Cardiac muscle cell (in vitro differentiated cells and primary cell): ENCODE results near the gene NDST1. TPM values are rescaled to one million over a fixed set of nuclear protein-coding genes. Genes with fewer than 3 reads are reported as not detected.

Experiments used
- DNase-seq, 2 donors: peaks; one replicate each; pipeline versions ENCODE4 v3.0.0 to v3.0.0-alpha.2; 2010 to 2017; ENCODE audit warnings: low read depth in 1 of 2, low spot score in 1 of 2
- H3K27ac ChIP-seq: fragments of 200-600 bp; sonication (generic); 2 replicates; pipeline ENCODE4 v1.5.1; 2016
- H3K27me3 ChIP-seq: fragments of 200-600 bp; sonication (generic); 2 replicates; pipeline ENCODE4 v1.6.0; 2016; ENCODE audit warnings: control low read depth
- H3K36me3 ChIP-seq: fragments of 200-600 bp; sonication (generic); 2 replicates; pipeline ENCODE4 v1.5.1; 2016; ENCODE audit warnings: control low read depth
- H3K4me1 ChIP-seq: fragments of 200-600 bp; sonication (generic); 2 replicates; pipeline ENCODE4 v1.8.1; 2017; ENCODE audit warnings: low read depth, mild to moderate bottlenecking, mixed run types
- H3K4me3 ChIP-seq: fragments of 200-600 bp; sonication (generic); 2 replicates; pipeline ENCODE4 v1.5.1; 2016; ENCODE audit warnings: mild to moderate bottlenecking
- H3K9me3 ChIP-seq: fragments of 200-600 bp; sonication (generic); 2 replicates; pipeline ENCODE4 v1.5.1; 2017; ENCODE audit warnings: low read depth, mild to moderate bottlenecking, control low read depth
- CTCF ChIP-seq: IDR thresholded peaks from 2 replicates; pipeline ENCODE4 v1.5.1; 2012; ENCODE audit warnings: low read depth, mild to moderate bottlenecking, low read length
- polyA plus RNA-seq: library from polyadenylated mRNA; unstranded; fragments of >200 nt; fragmentation: Nextera tagmentation; extraction: Ambion mirVana; gene quantifications from 2 replicates; pipeline ENCODE4 v1.2.1, GENCODE V29; 2016
- total RNA-seq: library from RNA; depleted of rRNA; stranded (reverse); fragments of >200 nt; gene quantifications from 2 replicates; pipeline ENCODE4 v1.2.3, GENCODE V29; 2016

Gene NDST1
- total and polyA plus RNA-seq, 2 experiments from 2014 or later = 26.6 to 97.6 TPM

GRCh38 chr5:150599917-150600511, 92.1 kb downstream of the NDST1 start:
- TF ChIP-seq CTCF = no peak
- H3K4me3 ChIP-seq = no peak overlapping the region
- H3K36me3 ChIP-seq = no peaks in the 10 kb centered on the region
- peak in 1 of 2 donors; percentile 88 for DNase-seq
- no peaks in the 10 kb centered on the region for H3K9me3 ChIP-seq
- H3K27ac ChIP-seq = no peak overlapping the region
- no peaks in the 10 kb centered on the region for H3K27me3 ChIP-seq
- peaks cover 26% of the 10 kb centered on the region for H3K4me1 ChIP-seq

- H3K27ac ChIP-seq = no peak overlapping the region
- H3K36me3 ChIP-seq = no peaks in the 10 kb centered on the region
- TF ChIP-seq CTCF = no peak
- no peaks in the 10 kb centered on the region for H3K9me3 ChIP-seq
- H3K27me3 ChIP-seq = no peaks in the 10 kb centered on the region
- no peak overlapping the region for H3K4me3 ChIP-seq
- peak in 1 of 2 donors; percentile 37 for DNase-seq
- peaks cover 17% of the 10 kb centered on the region for H3K4me1 ChIP-seq
These were observed 92.9 kb downstream of the NDST1 start for GRCh38 chr5:150600616-150601490.

- no peak overlapping the region for H3K4me3 ChIP-seq
- peaks cover 13% of the 10 kb centered on the region for H3K4me1 ChIP-seq
- TF ChIP-seq CTCF = no peak
- H3K9me3 ChIP-seq = no peaks in the 10 kb centered on the region
- H3K27me3 ChIP-seq = no peaks in the 10 kb centered on the region
- DNase-seq = no peak
- H3K27ac ChIP-seq = no peak overlapping the region
- H3K36me3 ChIP-seq = no peaks in the 10 kb centered on the region
These were observed 93.8 kb downstream of the NDST1 start for GRCh38 chr5:150601491-150602345.

DNA sequence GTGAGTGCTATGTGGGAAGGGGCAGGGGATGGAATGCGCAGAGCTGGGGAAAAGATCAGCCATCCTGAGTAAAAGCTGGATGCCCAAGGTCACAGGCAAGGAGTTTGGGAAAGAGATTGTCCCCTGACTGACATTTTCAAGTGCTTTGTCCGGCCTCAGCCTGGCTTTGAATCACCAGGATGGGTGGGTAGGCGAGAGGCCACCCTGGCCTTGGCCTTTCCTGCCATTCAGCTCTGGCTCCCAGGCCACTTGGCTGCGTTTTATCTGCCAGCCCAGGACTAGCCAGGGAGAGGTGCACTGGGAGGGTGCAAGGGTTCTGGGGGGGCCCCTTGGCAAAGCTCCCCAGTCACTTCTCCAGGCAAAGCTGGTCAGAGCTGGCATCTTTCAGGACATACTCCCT, 95.1 kb downstream of the NDST1 start:
- no peaks in the 10 kb centered on the region for H3K27me3 ChIP-seq
- peak overlapping the region; percentile 49 for H3K27ac ChIP-seq
- H3K36me3 ChIP-seq = no peaks in the 10 kb centered on the region
- H3K4me3 ChIP-seq = no peak overlapping the region
- TF ChIP-seq CTCF = no peak
- H3K9me3 ChIP-seq = no peaks in the 10 kb centered on the region
- peak in 1 of 2 donors; percentile 81 for DNase-seq
- H3K4me1 ChIP-seq = peaks cover 13% of the 10 kb centered on the region

DNA sequence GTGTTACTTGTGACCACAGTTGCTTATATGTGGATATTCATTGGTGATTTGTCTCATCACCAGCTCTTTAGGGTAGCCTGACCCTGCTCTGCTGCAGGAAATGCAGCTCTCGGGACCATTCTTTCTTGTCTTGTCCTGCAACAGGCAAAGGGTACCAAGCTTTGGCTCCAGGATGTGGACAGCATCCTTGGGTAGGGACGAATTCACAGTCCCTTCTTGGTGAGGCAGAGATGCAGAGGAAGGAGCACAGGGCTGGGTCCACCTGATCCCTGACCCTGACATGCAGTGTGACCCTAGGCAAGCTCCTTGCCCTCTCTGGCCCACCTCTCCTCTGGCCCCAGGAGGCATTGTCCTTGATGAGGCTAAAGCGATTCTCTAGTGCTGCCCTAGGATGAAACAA, 95.6 kb downstream of the NDST1 start:
- Histone ChIP-seq H3K27ac (peak overlapping the region; percentile 49), H3K9me3 (no peaks in the 10 kb centered on the region), H3K36me3 (no peaks in the 10 kb centered on the region), H3K4me1 (peaks cover 13% of the 10 kb centered on the region), H3K4me3 (no peak overlapping the region), H3K27me3 (no peaks in the 10 kb centered on the region)
- TF ChIP-seq CTCF = no peak
- DNase-seq = no peak
